Ishikawa (cell line): ENCODE measurements around the gene NCK1.

ENCODE experiments used
- CREB1 ChIP-seq: IDR thresholded peaks from 2 replicates; pipeline ENCODE4 v1.6.1; 2012; ENCODE audit warnings: low read depth
- EGR1 ChIP-seq: IDR thresholded peaks from 2 replicates; pipeline ENCODE4 v1.6.1; 2012
- EP300 ChIP-seq: IDR thresholded peaks from 2 replicates; pipeline ENCODE4 v1.6.1; 2012; ENCODE audit warnings: borderline replicate concordance
- FOXM1 ChIP-seq: IDR thresholded peaks from 2 replicates; pipeline ENCODE4 v1.6.1; 2012; ENCODE audit warnings: low read depth, borderline replicate concordance
- MAX ChIP-seq: IDR thresholded peaks from 2 replicates; pipeline ENCODE4 v1.6.1; 2012
- RAD21 ChIP-seq: IDR thresholded peaks from 2 replicates; pipeline ENCODE4 v1.6.1; 2012; ENCODE audit warnings: low read depth
- REST ChIP-seq: IDR thresholded peaks from 2 replicates; pipeline ENCODE4 v1.6.1; 2012; ENCODE audit warnings: low read depth, mild to moderate bottlenecking
- TCF12 ChIP-seq: IDR thresholded peaks from 2 replicates; pipeline ENCODE4 v1.6.1; 2012; ENCODE audit warnings: low read depth

GRCh38 chr3:136898954-136899353 lies 36.9 kb downstream of the NCK1 start:
- TF ChIP-seq EGR1: no peak
- TF ChIP-seq RAD21: no peak
- no peak for TF ChIP-seq REST
- no peak for TF ChIP-seq FOXM1
- no peak for TF ChIP-seq CREB1
- TF ChIP-seq EP300: no peak
- TF ChIP-seq MAX: no peak
- TF ChIP-seq TCF12: no peak
